Endothelial cell of umbilical vein (primary cell): ENCODE data around the gene NDUFA7. TPM values are rescaled to one million over a fixed set of nuclear protein-coding genes. Genes with fewer than 3 reads are reported as not detected.

Experiments
- BruUV-seq: library from RNA; stranded (reverse); fragments of 400-500 nt; replicated peaks from 2 replicates; lab custom pipeline; 2021; lab: Mats Ljungman, UMichigan
- CTCF ChIA-PET: fragments of 300-600, 350-600 bp; sonication (Branson Sonifier 250); formaldehyde crosslinking; loops from one replicate; lab custom pipeline; 2021; ENCODE audit warnings: antibody characterized with exemption, inconsistent platforms; lab: Charles Lee
- POLR2A ChIA-PET: fragments of 300-600, 350-600 bp; sonication (Branson Sonifier 250); formaldehyde crosslinking; loops from one replicate; lab custom pipeline; 2021; ENCODE audit warnings: antibody characterized with exemption, inconsistent platforms; lab: Charles Lee
- DNase-seq: peaks from one replicate; pipeline ENCODE4 v3.0.0-alpha.2; 2011; ENCODE audit warnings: low read depth, low spot score
- FAIRE-seq: peaks from 2 replicates; lab custom pipeline; 2011; peaks lifted over from hg19 to GRCh38; lab: Jason Lieb, UNC
- H2AFZ ChIP-seq: 2 replicates; pipeline ENCODE4 v1.6.0; 2012; ENCODE audit warnings: low read depth, low read length, control low read depth, inconsistent platforms
- H3K27ac ChIP-seq: 2 replicates; pipeline ENCODE4 v1.5.1; 2011; ENCODE audit warnings: low read depth, mild to moderate bottlenecking, control low read depth, low read length, moderate library complexity; ENCODE audit not compliant: insufficient read depth
- H3K27me3 ChIP-seq, 2 experiments: 2 replicates each; pipeline versions ENCODE4 v1.6.0 to v1.6.1; 2011; ENCODE audit warnings: low read length in 2 of 2, mixed read lengths in 1 of 2; ENCODE audit not compliant: control insufficient read depth in 2 of 2, insufficient read depth in 2 of 2
- H3K36me3 ChIP-seq, 2 experiments: 2 replicates in 1 of 2; 3 replicates in 1 of 2; pipeline ENCODE4 v1.5.1; 2011; ENCODE audit warnings: low read length in 2 of 2, mild to moderate bottlenecking in 1 of 2, moderate library complexity in 1 of 2; ENCODE audit not compliant: control insufficient read depth in 2 of 2, insufficient read depth in 2 of 2; ENCODE audit errors: extremely low read depth in 1 of 2
- H3K4me1 ChIP-seq: 3 replicates; pipeline ENCODE4 v1.5.1; 2011; ENCODE audit warnings: mild to moderate bottlenecking, low read length; ENCODE audit not compliant: control insufficient read depth, insufficient read depth; ENCODE audit errors: extremely low read depth
- H3K4me2 ChIP-seq: 2 replicates; pipeline ENCODE4 v1.6.1; 2011; ENCODE audit warnings: low read length, control low read depth, mixed read lengths; ENCODE audit not compliant: insufficient read depth
- H3K4me3 ChIP-seq, 3 experiments: fragments of 200-600 bp in 1 of 3; sonication (generic), shearing (Covaris generic) in 1 of 3; replicated peaks in 1 of 3; 2 replicates each; pipeline ENCODE4 v1.5.1; 2011 to 2016; ENCODE audit warnings: control low read depth in 3 of 3, low read length in 3 of 3, mild to moderate bottlenecking in 2 of 3, inconsistent platforms in 1 of 3, low read depth in 1 of 3, moderate library complexity in 1 of 3; ENCODE audit not compliant: insufficient read depth in 1 of 3
- H3K79me2 ChIP-seq: 2 replicates; pipeline ENCODE4 v1.6.0; 2012; ENCODE audit warnings: low read length, inconsistent platforms; ENCODE audit not compliant: control insufficient read depth, insufficient read depth
- H3K9ac ChIP-seq: replicated peaks from 2 replicates; pipeline ENCODE3; 2011; ENCODE audit warnings: low read length, control low read depth; ENCODE audit not compliant: insufficient read depth; ENCODE audit errors: extremely low read depth
- H3K9me1 ChIP-seq: replicated peaks from 3 replicates; pipeline ENCODE4 v1.6.0; 2011; ENCODE audit warnings: mild to moderate bottlenecking, low read length; ENCODE audit not compliant: control insufficient read depth, insufficient read depth; ENCODE audit errors: extremely low read depth
- H3K9me3 ChIP-seq: replicated peaks from 2 replicates; pipeline ENCODE4 v1.5.1; 2012; ENCODE audit warnings: low read length, inconsistent platforms; ENCODE audit not compliant: control insufficient read depth, insufficient read depth
- H4K20me1 ChIP-seq: replicated peaks from 2 replicates; pipeline ENCODE3; 2011; ENCODE audit warnings: mild to moderate bottlenecking, low read length; ENCODE audit not compliant: control insufficient read depth, insufficient read depth; ENCODE audit errors: extremely low read depth
- EZH2 ChIP-seq: IDR thresholded peaks from 2 replicates; pipeline ENCODE4 v1.6.1; 2012; ENCODE audit warnings: borderline replicate concordance, low read depth, mild to moderate bottlenecking, moderate library complexity, low read length, inconsistent platforms; ENCODE audit not compliant: severe bottlenecking
- GATA2 ChIP-seq: IDR thresholded peaks from 2 replicates; pipeline ENCODE4 v1.7.0; 2011; ENCODE audit warnings: low read depth, mild to moderate bottlenecking, moderate library complexity, mixed read lengths, low read length; ENCODE audit not compliant: insufficient read length, insufficient read depth
- JUN ChIP-seq: IDR thresholded peaks from 2 replicates; pipeline ENCODE4 v1.6.1; 2011; ENCODE audit warnings: borderline replicate concordance, low read depth; ENCODE audit not compliant: insufficient read length, insufficient read depth
- MYC ChIP-seq: IDR thresholded peaks from one replicate; pipeline ENCODE4 v1.6.1; 2011; ENCODE audit warnings: mild to moderate bottlenecking, low read depth, low read length
- POLR2A ChIP-seq: IDR thresholded peaks from 2 replicates; pipeline ENCODE4 v1.6.1; 2012; ENCODE audit warnings: low read depth, mild to moderate bottlenecking, control low read depth, low read length
- POLR2AphosphoS5 ChIP-seq: IDR thresholded peaks from 2 replicates; pipeline ENCODE4 v1.6.1; 2012; ENCODE audit warnings: low read depth, mild to moderate bottlenecking, control low read depth, low read length, moderate library complexity; ENCODE audit not compliant: insufficient read depth
- dilution Hi-C: fragments of 300-500 bp; cut with MboI; formaldehyde crosslinking; loops from one replicate; pipeline ENCODE4 v1.15.0; 2019; ENCODE audit warnings: low sequenced_read_pairs; ENCODE audit not compliant: extremely low pct_ligation_motif_present
- intact Hi-C: fragments of 100-400 bp; cut with micrococcal nuclease; formaldehyde crosslinking; loops from one replicate; pipeline ENCODE4 v1.10.0; 2022
- polyA plus RNA-seq, 4 experiments: library from polyadenylated mRNA; depleted of rRNA in 3 of 4; stranded (reverse) in 3 of 4; unstranded in 1 of 4; fragments of >200 nt; gene quantifications; 2 replicates each; pipeline versions ENCODE4 v1.2.1 to v1.2.3, GENCODE V29; 2011 to 2012; ENCODE audit warnings: missing spikeins in 1 of 4
- total RNA-seq: library from RNA; stranded (reverse); gene quantifications from 2 replicates; pipeline ENCODE4 v1.2.3, GENCODE V29; 2021
- TF ChIP-seq, protein P1 (sequence below), 2 donors: IDR thresholded peaks; 1 replicate in 1 of 2; 2 replicates in 1 of 2; pipeline ENCODE4 v1.5.1; 2011; ENCODE audit warnings: low read length in 2 of 2, mild to moderate bottlenecking in 2 of 2, moderate library complexity in 2 of 2, control low read depth in 1 of 2, inconsistent platforms in 1 of 2, low read depth in 1 of 2; ENCODE audit not compliant: insufficient read depth in 1 of 2; ENCODE audit errors: extremely low read depth in 1 of 2

The NDUFA7 gene
- total and polyA plus RNA-seq, 2 donors (not counting 3 experiments of a cell fraction or from before 2014, with no cell fraction given) = 60.2 to 169 TPM

DNA sequence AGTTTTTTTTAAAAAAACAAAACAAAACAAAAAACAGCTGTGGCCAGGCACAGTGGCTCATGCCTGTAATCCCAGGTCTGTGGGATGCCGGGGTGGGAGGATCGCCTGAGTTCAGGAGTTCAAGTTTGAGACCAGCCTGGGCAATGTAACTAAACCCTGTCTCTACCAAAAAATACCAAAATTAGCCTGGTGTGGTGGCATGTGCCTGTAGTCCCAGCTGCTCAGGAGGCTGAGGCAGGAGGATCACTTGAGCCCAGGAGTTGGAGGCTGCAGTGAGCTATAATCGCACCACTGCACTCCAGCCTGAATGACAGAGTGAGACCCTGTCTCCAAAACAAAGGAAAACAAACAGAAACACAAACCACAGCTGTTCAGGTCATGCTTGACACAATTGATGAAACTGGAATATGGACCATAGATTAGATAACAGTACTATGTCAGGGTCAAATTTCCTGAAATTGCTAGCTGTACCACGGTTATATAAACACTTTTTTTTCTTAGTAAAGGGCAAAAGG is 35.9 kb upstream of the NDUFA7 start:
- ChIA-PET CTCF (interaction anchor here (0.6 to 1.5 kb wide), 2 partner anchors 12 to 37 kb away, joined by 3 to 4 read pairs; no protein-coding TSS in a partner anchor), POLR2A (interaction anchor here (0.6 kb wide), 1 partner anchor 60 kb away, joined by 12 read pairs; no protein-coding TSS in a partner anchor)
- no peaks in the 10 kb centered on the region for H3K36me3 ChIP-seq
- TF ChIP-seq JUN (no peak), GATA2 (peak; percentile 41), POLR2A (no peak), POLR2AphosphoS5 (no peak), EZH2 (no peak), MYC (no peak)
- TF ChIP-seq, protein P1, sequence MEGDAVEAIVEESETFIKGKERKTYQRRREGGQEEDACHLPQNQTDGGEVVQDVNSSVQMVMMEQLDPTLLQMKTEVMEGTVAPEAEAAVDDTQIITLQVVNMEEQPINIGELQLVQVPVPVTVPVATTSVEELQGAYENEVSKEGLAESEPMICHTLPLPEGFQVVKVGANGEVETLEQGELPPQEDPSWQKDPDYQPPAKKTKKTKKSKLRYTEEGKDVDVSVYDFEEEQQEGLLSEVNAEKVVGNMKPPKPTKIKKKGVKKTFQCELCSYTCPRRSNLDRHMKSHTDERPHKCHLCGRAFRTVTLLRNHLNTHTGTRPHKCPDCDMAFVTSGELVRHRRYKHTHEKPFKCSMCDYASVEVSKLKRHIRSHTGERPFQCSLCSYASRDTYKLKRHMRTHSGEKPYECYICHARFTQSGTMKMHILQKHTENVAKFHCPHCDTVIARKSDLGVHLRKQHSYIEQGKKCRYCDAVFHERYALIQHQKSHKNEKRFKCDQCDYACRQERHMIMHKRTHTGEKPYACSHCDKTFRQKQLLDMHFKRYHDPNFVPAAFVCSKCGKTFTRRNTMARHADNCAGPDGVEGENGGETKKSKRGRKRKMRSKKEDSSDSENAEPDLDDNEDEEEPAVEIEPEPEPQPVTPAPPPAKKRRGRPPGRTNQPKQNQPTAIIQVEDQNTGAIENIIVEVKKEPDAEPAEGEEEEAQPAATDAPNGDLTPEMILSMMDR (IDR thresholded peaks at IDR 0.05; ENCODE audit: extremely low read depth in 1 of 2, insufficient read depth in 1 of 2, low read depth in 1 of 2, low read length in 2 of 2) = no peak
- no peak overlapping the region for H3K9ac ChIP-seq
- H3K4me3 ChIP-seq = no peak overlapping the region
- H3K9me3 ChIP-seq = no peaks in the 10 kb centered on the region
- intact Hi-C loops = no loop called here
- peak overlapping the region; percentile 14 for H3K4me2 ChIP-seq
- H3K79me2 ChIP-seq = no peaks in the 10 kb centered on the region
- H3K27me3 ChIP-seq = no peaks in the 10 kb centered on the region
- H4K20me1 ChIP-seq = no peaks in the 10 kb centered on the region
- no peaks in the 10 kb centered on the region for H3K9me1 ChIP-seq
- H3K27ac ChIP-seq = peak overlapping the region; percentile 72
- DNase-seq (no peak), FAIRE-seq (no peak)
- BruUV-seq = no TSS peak
- H3K4me1 ChIP-seq = peaks cover 33% of the 10 kb centered on the region
- no peak overlapping the region for H2AFZ ChIP-seq
- dilution Hi-C loops = no loop called here
